Neural crest cell (in vitro differentiated cells): Measurements from ENCODE around the gene CES5A. TPM values are rescaled to one million over a fixed set of nuclear protein-coding genes. Genes with fewer than 3 reads are reported as not detected.
"Not testable (repeated sequence)": the region's sequence is repeated elsewhere in the genome, so short reads cannot be mapped to it uniquely, and the experiment has no call there.

ENCODE experiments used
- DNase-seq: peaks from one replicate; pipeline ENCODE4 v3.0.0; 2021; ENCODE audit warnings: low read depth, mixed read lengths, low spot score
- H3K27ac Mint-ChIP-seq: one replicate; pipeline ENCODE4 v1.8.0; 2021; ENCODE audit warnings: mild to moderate bottlenecking, mixed read lengths; ENCODE audit not compliant: unreplicated experiment
- H3K27me3 Mint-ChIP-seq: 2 replicates; pipeline ENCODE4 v1.8.0; 2021; ENCODE audit warnings: low read depth, mild to moderate bottlenecking, mixed read lengths
- H3K36me3 Mint-ChIP-seq: 2 replicates; pipeline ENCODE4 v1.8.0; 2021; ENCODE audit warnings: low read depth, mild to moderate bottlenecking, mixed read lengths
- H3K4me1 Mint-ChIP-seq: 2 replicates; pipeline ENCODE4 v1.8.0; 2021; ENCODE audit warnings: mixed read lengths
- H3K4me3 Mint-ChIP-seq: one replicate; pipeline ENCODE4 v1.8.0; 2021; ENCODE audit warnings: mild to moderate bottlenecking, mixed read lengths
- H3K9me3 Mint-ChIP-seq: 2 replicates; pipeline ENCODE4 v1.8.0; 2021; ENCODE audit warnings: mixed read lengths
- CTCF ChIP-seq: fragments of 200-600 bp; sonication (generic); conservative IDR thresholded peaks from 2 replicates; pipeline ENCODE4 v1.5.0; 2021; ENCODE audit warnings: antibody characterized with exemption, mild to moderate bottlenecking
- total RNA-seq: library from RNA; stranded (reverse); gene quantifications from 2 replicates; pipeline ENCODE4 v1.2.1, GENCODE V29; 2021

The CES5A gene
- total RNA-seq, 1 donor from 2014 or later, result not detected

GRCh38 chr16:55810451-55810961 lies 64.7 kb downstream of the CES5A start:
- no peak for TF ChIP-seq CTCF
- no peak overlapping the region for H3K4me3 Mint-ChIP-seq
- H3K4me1 Mint-ChIP-seq, result no peaks in the 10 kb centered on the region
- no peak for DNase-seq
- peaks cover 53% of the 10 kb centered on the region for H3K27me3 Mint-ChIP-seq
- no peaks in the 10 kb centered on the region for H3K36me3 Mint-ChIP-seq
- H3K9me3 Mint-ChIP-seq, result no peaks in the 10 kb centered on the region
- no peak overlapping the region for H3K27ac Mint-ChIP-seq

- H3K27ac Mint-ChIP-seq, result peak overlapping the region; percentile 86
- no peak for DNase-seq
- no peaks in the 10 kb centered on the region for H3K9me3 Mint-ChIP-seq
- H3K27me3 Mint-ChIP-seq, result peaks cover 46% of the 10 kb centered on the region
- no peaks in the 10 kb centered on the region for H3K4me1 Mint-ChIP-seq
- H3K36me3 Mint-ChIP-seq, result no peaks in the 10 kb centered on the region
- H3K4me3 Mint-ChIP-seq, result no peak overlapping the region
- TF ChIP-seq CTCF, result no peak
Measured at GRCh38 chr16:55809851-55810250, 65.3 kb downstream of the CES5A start.

- peaks cover 42% of the 10 kb centered on the region for H3K27me3 Mint-ChIP-seq
- no peaks in the 10 kb centered on the region for H3K36me3 Mint-ChIP-seq
- H3K9me3 Mint-ChIP-seq, result no peaks in the 10 kb centered on the region
- H3K4me1 Mint-ChIP-seq, result no peaks in the 10 kb centered on the region
- no peak for DNase-seq
- no peak overlapping the region for H3K27ac Mint-ChIP-seq
- H3K4me3 Mint-ChIP-seq, result no peak overlapping the region
- no peak for TF ChIP-seq CTCF
Measured at GRCh38 chr16:55809386-55809785, 65.8 kb downstream of the CES5A start.

DNA sequence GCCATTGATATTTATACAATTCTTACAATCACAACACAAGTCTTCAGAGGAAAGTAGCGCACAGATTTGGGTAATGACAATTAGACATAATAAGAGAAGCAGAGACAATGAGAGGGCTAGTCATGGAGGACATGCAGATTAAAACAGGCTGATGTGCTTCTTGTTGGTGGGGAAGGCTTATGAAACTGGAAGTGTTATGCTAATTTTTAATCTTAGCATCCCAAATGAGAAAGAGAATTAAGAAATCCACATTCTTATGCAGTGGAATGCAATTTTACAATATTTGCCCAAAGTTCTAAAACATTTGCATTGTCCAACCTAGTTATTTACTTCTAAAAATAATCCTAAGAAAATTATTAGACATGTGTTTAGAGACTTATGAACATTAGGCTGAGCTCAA lies 66.9 kb downstream of the CES5A start:
- not testable (repeated sequence) for H3K27ac Mint-ChIP-seq, H3K4me3 Mint-ChIP-seq, H3K9me3 Mint-ChIP-seq, DNase-seq, H3K4me1 Mint-ChIP-seq, H3K36me3 Mint-ChIP-seq
- peaks cover 35% of the 10 kb centered on the region for H3K27me3 Mint-ChIP-seq

DNA sequence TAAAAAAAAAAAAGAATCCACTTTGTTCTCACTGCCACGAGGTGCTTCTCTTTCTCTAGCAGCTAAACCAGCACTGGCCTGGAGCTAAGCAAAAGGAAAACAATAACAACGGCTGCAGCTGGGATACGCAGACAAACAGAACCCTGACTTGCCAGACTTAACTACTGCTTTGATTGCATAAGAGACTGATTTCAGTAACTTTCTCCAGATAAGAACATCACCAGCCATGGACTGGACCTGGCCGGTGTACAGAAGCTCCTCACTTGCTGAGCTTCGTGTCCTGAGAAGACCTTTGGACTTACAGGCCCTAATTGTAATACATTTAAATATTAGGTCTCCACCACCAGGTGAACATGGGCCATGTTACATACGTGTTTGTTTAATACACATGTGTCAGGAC lies 70.1 kb downstream of the CES5A start:
- not testable (repeated sequence) for DNase-seq, H3K9me3 Mint-ChIP-seq, H3K4me3 Mint-ChIP-seq, H3K27me3 Mint-ChIP-seq, H3K36me3 Mint-ChIP-seq, H3K4me1 Mint-ChIP-seq, H3K27ac Mint-ChIP-seq

DNA sequence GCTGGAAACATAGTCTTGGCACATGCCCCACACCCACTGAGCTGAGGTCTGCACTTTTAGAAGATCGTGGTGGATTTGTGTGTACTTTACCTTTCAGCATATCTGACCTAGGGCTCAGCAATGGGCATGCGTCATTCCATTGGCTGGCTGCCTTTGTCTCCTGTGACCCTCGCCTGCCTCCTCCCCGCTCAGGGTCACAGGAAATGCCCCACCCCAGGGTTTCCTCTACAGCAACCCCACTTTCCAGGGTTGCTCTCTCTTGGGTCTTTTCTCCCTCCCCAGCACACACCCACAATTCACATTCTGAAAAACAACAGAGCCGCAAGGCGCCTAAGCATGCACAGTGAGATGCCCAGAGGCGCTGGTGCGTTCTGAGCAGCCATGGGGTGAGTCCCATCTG lies 71.5 kb downstream of the CES5A start:
- H3K9me3 Mint-ChIP-seq, H3K36me3 Mint-ChIP-seq, H3K4me3 Mint-ChIP-seq, DNase-seq, H3K27me3 Mint-ChIP-seq, H3K4me1 Mint-ChIP-seq, H3K27ac Mint-ChIP-seq: not testable (repeated sequence)

Other genes with a start within 250 kb of the CES5A start
- gene SLC6A2, start 219.4 kb downstream of the CES5A start, total RNA-seq, result not detected in 2 replicates
- gene CES1, start 42.3 kb downstream of the CES5A start, total RNA-seq, result 0.58 TPM in 1 of 2 replicates, not detected in the other